A549 (cell line): ENCODE measurements around the gene RHBDD3.

Experiments
- BHLHE40 ChIP-seq: IDR thresholded peaks from 2 replicates; pipeline ENCODE4 v1.6.1; 2012; ENCODE audit warnings: low read depth, low read length, inconsistent platforms
- CEBPB ChIP-seq, 2 experiments: fragments of >200 bp in 1 of 2; sonication (Bioruptor Twin) in 1 of 2; formaldehyde crosslinking in 1 of 2; IDR thresholded peaks; 2 replicates each; pipeline ENCODE4 v1.6.1; 2012 to 2016
- CTCF ChIP-seq: fragments of >200 bp; sonication (Bioruptor Twin); formaldehyde crosslinking; IDR thresholded peaks from 3 replicates; pipeline ENCODE4 v1.5.1; 2016
- EHF ChIP-seq: fragments of 250-450 bp; sonication (Bioruptor Pico); IDR thresholded peaks from 2 replicates; pipeline ENCODE4 v1.5.0; 2020; ENCODE audit warnings: mild to moderate bottlenecking
- ELK1 ChIP-seq: fragments of 150-350 bp; IDR thresholded peaks from 2 replicates; pipeline ENCODE4 v1.6.1; 2014; ENCODE audit warnings: low read depth, mild to moderate bottlenecking, low read length
- FOXS1 ChIP-seq: fragments of 250-450 bp; sonication (Bioruptor Pico); IDR thresholded peaks from 2 replicates; pipeline ENCODE4 v1.5.0; 2020; ENCODE audit warnings: mild to moderate bottlenecking, moderate library complexity
- JUNB ChIP-seq: fragments of >200 bp; sonication (Bioruptor Twin); formaldehyde crosslinking; IDR thresholded peaks from 2 replicates; pipeline ENCODE4 v1.6.1; 2016
- KDM1A ChIP-seq: fragments of 200-600 bp; sonication (generic); IDR thresholded peaks from 2 replicates; pipeline ENCODE4 v1.6.1; 2016; ENCODE audit warnings: low read depth, mild to moderate bottlenecking
- MAZ ChIP-seq: fragments of 150-350 bp; IDR thresholded peaks from 2 replicates; pipeline ENCODE4 v1.6.1; 2014; ENCODE audit warnings: antibody characterized with exemption, low read depth, low read length, borderline replicate concordance
- POLR2AphosphoS2 ChIP-seq: conservative IDR thresholded peaks from 2 replicates; pipeline ENCODE4 v1.6.1; 2012; ENCODE audit warnings: low read length, improper control_type of control experiment, inconsistent platforms
- RCOR1 ChIP-seq: fragments of 150-350 bp; IDR thresholded peaks from 2 replicates; pipeline ENCODE4 v1.6.1; 2014; ENCODE audit warnings: antibody characterized with exemption, low read length, low read depth
- TP53 ChIP-seq: fragments of 250-450 bp; sonication (Bioruptor Pico); IDR thresholded peaks from 2 replicates; pipeline ENCODE4 v1.5.0; 2021; ENCODE audit warnings: mild to moderate bottlenecking, moderate library complexity
- USF2 ChIP-seq: fragments of 450-650 bp; IDR thresholded peaks from 2 replicates; pipeline ENCODE4 v1.6.1; 2014; ENCODE audit warnings: antibody characterized with exemption
- ZFP36 ChIP-seq: fragments of 450-650 bp; IDR thresholded peaks from 2 replicates; pipeline ENCODE4 v1.6.1; 2014; ENCODE audit warnings: borderline replicate concordance; ENCODE audit not compliant: partially characterized antibody

- TF ChIP-seq USF2: no peak
- TF ChIP-seq CTCF: no peak
- TF ChIP-seq JUNB: no peak
- TF ChIP-seq ELK1: no peak
- no peak for TF ChIP-seq EHF
- no peak for TF ChIP-seq TP53
- no peak for TF ChIP-seq BHLHE40
- no peak for TF ChIP-seq POLR2AphosphoS2
- TF ChIP-seq FOXS1 (CRISPR knock-in tag): no peak
- no peak for TF ChIP-seq ZFP36
- TF ChIP-seq RCOR1: no peak
- no peak for TF ChIP-seq CEBPB (IDR thresholded peaks at IDR 0.05)
- no peak for TF ChIP-seq MAZ
- no peak for TF ChIP-seq KDM1A
Measured at GRCh38 chr22:29216873-29217666, 50.7 kb downstream of the RHBDD3 start.
